K562 (cell line): ENCODE results near the gene SERPINA1. TPM values are rescaled to one million over a fixed set of nuclear protein-coding genes. Genes with fewer than 3 reads are reported as not detected.

Experiments
- CREB3 ChIP-seq: fragments of 450-650 bp; conservative IDR thresholded peaks from 2 replicates; pipeline ENCODE4 v1.6.1; 2016; ENCODE audit warnings: missing genetic modification characterization, low read depth, mild to moderate bottlenecking, missing compliant biosample characterization, moderate library complexity
- FOXK2 ChIP-seq, 2 experiments: fragments of 450-650 bp; IDR thresholded peaks in 1 of 2; conservative IDR thresholded peaks in 1 of 2; 2 replicates each; pipeline ENCODE4 v1.6.1; 2016; ENCODE audit warnings: low read depth in 2 of 2, mild to moderate bottlenecking in 1 of 2
- ILK ChIP-seq: fragments of 450-650 bp; IDR thresholded peaks from 2 replicates; pipeline ENCODE4 v1.6.1; 2016; ENCODE audit warnings: missing genetic modification characterization, low read depth, mild to moderate bottlenecking, missing compliant biosample characterization, moderate library complexity, borderline replicate concordance
- NFIC ChIP-seq: fragments of 450-650 bp; IDR thresholded peaks from 2 replicates; pipeline ENCODE4 v1.6.1; 2017; ENCODE audit warnings: mild to moderate bottlenecking, inconsistent platforms
- NR4A1 ChIP-seq, 2 experiments: fragments of 250-450 bp in 1 of 2; fragments of 450-650 bp in 1 of 2; sonication (Bioruptor Pico) in 1 of 2; IDR thresholded peaks; 2 replicates each; pipeline versions ENCODE4 v1.4.0 to v1.6.1; 2016 to 2020; ENCODE audit warnings: mild to moderate bottlenecking in 2 of 2, missing compliant biosample characterization in 1 of 2, missing genetic modification characterization in 1 of 2, moderate library complexity in 1 of 2
- PYGO2 ChIP-seq: fragments of 450-650 bp; IDR thresholded peaks from 2 replicates; pipeline ENCODE4 v1.6.1; 2016; ENCODE audit warnings: mild to moderate bottlenecking, missing genetic modification characterization, moderate library complexity, missing compliant biosample characterization
- RREB1 ChIP-seq: fragments of 250-450 bp; sonication (Bioruptor Pico); IDR thresholded peaks from 2 replicates; pipeline ENCODE4 v1.4.0; 2020
- TCF15 ChIP-seq: fragments of 250-450 bp; sonication (Bioruptor Pico); IDR thresholded peaks from 2 replicates; pipeline ENCODE4 v1.8.0; 2022; ENCODE audit warnings: moderate library complexity, mild to moderate bottlenecking, inconsistent platforms
- TGIF2 ChIP-seq: sonication (generic); formaldehyde crosslinking; IDR thresholded peaks from 2 replicates; pipeline ENCODE4 v1.8.1; 2022; ENCODE audit warnings: mild to moderate bottlenecking, missing genetic modification reagents, moderate library complexity
- U2AF1 ChIP-seq: fragments of 200-400 bp; formaldehyde crosslinking; optimal IDR thresholded peaks from 2 replicates; pipeline ENCODE3; 2017; ENCODE audit warnings: mild to moderate bottlenecking, low read depth, low read length, moderate library complexity
- ZBTB1 ChIP-seq: sonication (generic); formaldehyde crosslinking; IDR thresholded peaks from 2 replicates; pipeline ENCODE4 v1.8.1; 2023; ENCODE audit warnings: missing genetic modification reagents, low read depth, mild to moderate bottlenecking, borderline replicate concordance
- ZKSCAN3 ChIP-seq: fragments of 250-450 bp; sonication (Bioruptor Pico); IDR thresholded peaks from 2 replicates; pipeline ENCODE4 v1.4.0; 2020
- ZNF324 ChIP-seq: fragments of 250-450 bp; sonication (Bioruptor Pico); IDR thresholded peaks from 2 replicates; pipeline ENCODE4 v1.4.0; 2020; ENCODE audit warnings: mild to moderate bottlenecking
- polyA plus RNA-seq, 8 experiments: library from polyadenylated mRNA; depleted of rRNA in 4 of 8; stranded (reverse) in 5 of 8; unstranded in 3 of 8; fragments of >200 nt; fragmentation: Nextera tagmentation in 2 of 8; fragmentation: Illumina TruSeq in 1 of 8; extraction: Ambion mirVana in 2 of 8; extraction: Trizol in 1 of 8; gene quantifications; 2 replicates each; pipeline versions ENCODE4 v1.2.1 to v1.2.3, GENCODE V29; 2011 to 2014; ENCODE audit warnings: inconsistent platforms in 1 of 8, missing spikeins in 1 of 8
- total RNA-seq, 7 experiments: library from RNA; depleted of rRNA in 6 of 7; stranded (reverse); fragments of >200 nt in 6 of 7; fragmentation: Illumina TruSeq in 2 of 7; extraction: Trizol in 2 of 7; gene quantifications; 2 replicates each; pipeline versions ENCODE4 v1.2.1 to v1.2.3, GENCODE V29; 2011 to 2021; ENCODE audit warnings: low replicate concordance in 1 of 7

Gene SERPINA1
- total and polyA plus RNA-seq, 9 of the 15 experiments (the other 6 are each of a cell fraction or from before 2014, with no cell fraction given), result 4.1 TPM; not detected in 8

- TF ChIP-seq RREB1, result no peak
- no peak for TF ChIP-seq ZKSCAN3 (CRISPR knock-in tag)
- no peak for TF ChIP-seq ZBTB1 (CRISPR knock-in tag)
- TF ChIP-seq ILK (tag), result no peak
- TF ChIP-seq PYGO2, result no peak
- no peak for TF ChIP-seq ZNF324 (CRISPR knock-in tag)
- TF ChIP-seq NR4A1 (CRISPR knock-in tag; IDR thresholded peaks at IDR 0.05), result no peak
- TF ChIP-seq NR4A1 (tag; IDR thresholded peaks at IDR 0.05), result no peak
- no peak for TF ChIP-seq TGIF2 (CRISPR knock-in tag)
- no peak for TF ChIP-seq CREB3
- no peak for TF ChIP-seq TCF15 (CRISPR knock-in tag)
- TF ChIP-seq U2AF1, result no peak
- no peak for TF ChIP-seq NFIC
- TF ChIP-seq FOXK2 (conservative IDR thresholded peaks at IDR 0.05 in 1 of 2, IDR thresholded peaks at IDR 0.05 in 1 of 2; ENCODE audit: low read depth in 2 of 2), result no peak
These were observed 46.0 kb downstream of the SERPINA1 start (continued) for GRCh38 chr14:94342334-94342934.
